Upper lobe of left lung (tissue), 4 donors: ENCODE results near the gene VPS9D1.

Experiments used
- POLR2A ChIP-seq, 4 donors: fragments of 450-650 bp; IDR thresholded peaks; one replicate each; pipeline ENCODE4 v1.5.1; 2016 to 2017; ENCODE audit warnings: antibody characterized with exemption in 4 of 4, mild to moderate bottlenecking in 2 of 4
- TF ChIP-seq, protein P1 (sequence below), 6 experiments: fragments of 450-650 bp in 4 of 6; fragments of 200-600 bp in 2 of 6; sonication (generic) in 2 of 6; IDR thresholded peaks; one replicate each; pipeline ENCODE4 v1.5.1; 2016 to 2019; ENCODE audit warnings: antibody characterized with exemption in 6 of 6

DNA sequence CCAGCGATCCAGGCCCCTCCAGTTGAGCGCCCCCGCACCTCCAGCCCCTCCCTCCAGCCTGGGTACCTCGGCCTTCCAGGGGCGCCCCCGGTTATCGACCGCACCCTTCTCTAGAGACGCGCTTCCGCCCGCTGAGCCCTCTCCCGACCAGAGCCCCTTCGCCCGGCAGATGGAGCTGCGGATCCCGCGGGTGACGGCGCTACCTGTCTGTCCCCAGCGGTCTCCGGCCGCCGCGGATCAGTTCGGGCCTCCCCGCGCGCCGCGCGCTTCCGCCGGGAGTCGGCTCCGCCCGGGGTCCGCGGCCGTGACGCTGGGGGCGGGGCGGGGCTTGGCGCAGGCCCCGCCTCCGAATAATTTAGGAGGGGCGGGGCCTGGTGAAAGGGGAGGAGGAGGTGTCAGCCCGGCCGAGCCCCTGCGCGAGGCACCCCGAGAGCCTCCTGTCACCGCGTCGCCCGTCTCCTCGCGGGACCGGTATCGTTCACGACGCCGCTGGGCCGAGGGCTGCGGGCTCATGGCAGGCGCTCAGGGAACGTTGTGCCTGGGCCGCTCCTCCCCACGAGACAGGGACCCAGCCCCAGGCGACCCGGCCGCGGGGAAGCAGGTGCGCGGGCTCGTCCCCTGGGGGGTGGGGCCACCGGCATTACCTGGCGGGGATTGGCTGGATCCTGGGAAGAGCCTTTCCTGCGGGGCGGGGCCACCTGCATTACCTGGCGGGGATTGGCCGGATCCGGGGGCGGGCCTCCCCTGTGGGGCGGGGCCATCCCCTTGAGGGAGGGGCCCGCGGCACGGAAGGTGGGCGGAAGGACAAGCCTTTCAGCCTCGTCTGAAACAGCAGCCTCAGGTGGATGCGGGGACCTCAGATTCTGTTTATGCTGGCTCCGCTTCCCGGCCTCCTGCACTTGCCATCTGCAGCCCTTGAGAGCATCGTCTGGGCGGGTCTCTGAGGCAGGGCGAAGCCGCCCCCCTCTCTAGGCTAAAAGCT, 19.0 kb downstream of the VPS9D1 start, which contains the start of gene SPATA2L:
- TF ChIP-seq, protein P1, sequence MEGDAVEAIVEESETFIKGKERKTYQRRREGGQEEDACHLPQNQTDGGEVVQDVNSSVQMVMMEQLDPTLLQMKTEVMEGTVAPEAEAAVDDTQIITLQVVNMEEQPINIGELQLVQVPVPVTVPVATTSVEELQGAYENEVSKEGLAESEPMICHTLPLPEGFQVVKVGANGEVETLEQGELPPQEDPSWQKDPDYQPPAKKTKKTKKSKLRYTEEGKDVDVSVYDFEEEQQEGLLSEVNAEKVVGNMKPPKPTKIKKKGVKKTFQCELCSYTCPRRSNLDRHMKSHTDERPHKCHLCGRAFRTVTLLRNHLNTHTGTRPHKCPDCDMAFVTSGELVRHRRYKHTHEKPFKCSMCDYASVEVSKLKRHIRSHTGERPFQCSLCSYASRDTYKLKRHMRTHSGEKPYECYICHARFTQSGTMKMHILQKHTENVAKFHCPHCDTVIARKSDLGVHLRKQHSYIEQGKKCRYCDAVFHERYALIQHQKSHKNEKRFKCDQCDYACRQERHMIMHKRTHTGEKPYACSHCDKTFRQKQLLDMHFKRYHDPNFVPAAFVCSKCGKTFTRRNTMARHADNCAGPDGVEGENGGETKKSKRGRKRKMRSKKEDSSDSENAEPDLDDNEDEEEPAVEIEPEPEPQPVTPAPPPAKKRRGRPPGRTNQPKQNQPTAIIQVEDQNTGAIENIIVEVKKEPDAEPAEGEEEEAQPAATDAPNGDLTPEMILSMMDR (IDR thresholded peaks at IDR 0.05): peak in 2 of 6 experiments; percentile 27 to 33
- peak; percentile 30 to 93 (median 80) for TF ChIP-seq POLR2A (IDR thresholded peaks at IDR 0.05)
